HepG2 (cell line): ENCODE data around the gene SP9. TPM values are rescaled to one million over a fixed set of nuclear protein-coding genes. Genes with fewer than 3 reads are reported as not detected.

Source experiments
- ATAC-seq: fragments of 200-7000 bp; cut with Tn5 transposase; 3 replicates; pipeline ENCODE4 v1.9.1; 2020; ENCODE audit warnings: mild to moderate bottlenecking, moderate library complexity
- BruUV-seq: library from RNA; stranded (reverse); fragments of 400-500 nt; replicated peaks from 2 replicates; lab custom pipeline; 2021; lab: Mats Ljungman, UMichigan
- CTCF ChIA-PET: fragments of 300-600 bp; formaldehyde crosslinking; extraction: SDS; loops from one replicate; lab custom pipeline; 2021; ENCODE audit warnings: low total read pairs, inconsistent platforms, low intra/inter-chr PET ratio; lab: Yijun Ruan, JAX
- POLR2A ChIA-PET: fragments of 350-600 bp; sonication (Branson Sonifier 250); formaldehyde crosslinking; loops from one replicate; lab custom pipeline; 2020; ENCODE audit warnings: antibody characterized with exemption, inconsistent platforms; lab: Yijun Ruan, JAX
- DNase-seq: peaks from one replicate; pipeline ENCODE4 v3.0.0-alpha.2; 2015; ENCODE audit warnings: low spot score
- FAIRE-seq: peaks from 3 replicates; lab custom pipeline; 2011; peaks lifted over from hg19 to GRCh38; lab: Jason Lieb, UNC
- H2AFZ ChIP-seq: one replicate; pipeline ENCODE4 v1.6.1; 2011; ENCODE audit warnings: low read length, inconsistent platforms
- H3K27ac ChIP-seq: fragments of 300-600 bp; 3 replicates; pipeline ENCODE4 v1.8.0; 2011; ENCODE audit warnings: mixed run types, mild to moderate bottlenecking, mixed read lengths, low read length, inconsistent platforms; ENCODE audit not compliant: insufficient read depth; ENCODE audit errors: extremely low read length
- H3K27me3 ChIP-seq, 2 experiments: fragments of 200-600 bp in 1 of 2; 2 replicates in 1 of 2; 3 replicates in 1 of 2; pipeline versions ENCODE4 v1.6.0 to v1.8.0; 2011; ENCODE audit warnings: low read length in 2 of 2, mild to moderate bottlenecking in 2 of 2, moderate library complexity in 2 of 2, inconsistent platforms in 1 of 2; ENCODE audit not compliant: insufficient read depth in 2 of 2, control insufficient read depth in 1 of 2
- H3K36me3 ChIP-seq, 2 experiments: fragments of 200-600 bp in 1 of 2; replicated peaks in 1 of 2; 2 replicates in 1 of 2; 3 replicates in 1 of 2; pipeline versions ENCODE4 v1.5.1 to v1.8.0; 2011; ENCODE audit warnings: low read length in 2 of 2, inconsistent platforms in 1 of 2; ENCODE audit not compliant: insufficient read depth in 2 of 2, control insufficient read depth in 1 of 2
- H3K4me1 ChIP-seq: 2 replicates; pipeline ENCODE4 v1.5.1; 2012; ENCODE audit warnings: low read length, inconsistent platforms; ENCODE audit not compliant: insufficient read depth
- H3K4me2 ChIP-seq: 2 replicates; pipeline ENCODE4 v1.6.0; 2011; ENCODE audit warnings: low read depth, low read length, inconsistent platforms
- H3K4me3 ChIP-seq, 3 experiments: fragments of 200-600 bp in 1 of 3; sonication (generic), shearing (Covaris generic) in 1 of 3; replicated peaks in 1 of 3; 2 replicates each; pipeline ENCODE4 v1.5.1; 2011 to 2016; ENCODE audit warnings: low read length in 3 of 3, inconsistent platforms in 2 of 3, low read depth in 2 of 3, mild to moderate bottlenecking in 2 of 3, control low read depth in 1 of 3, mixed read lengths in 1 of 3; ENCODE audit not compliant: insufficient read depth in 1 of 3
- H3K79me2 ChIP-seq: one replicate; pipeline ENCODE4 v1.6.1; 2011; ENCODE audit warnings: low read length, inconsistent platforms; ENCODE audit not compliant: insufficient read depth
- H3K9ac ChIP-seq: 2 replicates; pipeline ENCODE4 v1.6.0; 2011; ENCODE audit warnings: mild to moderate bottlenecking, low read depth, low read length, inconsistent platforms; ENCODE audit not compliant: insufficient read depth
- H3K9me3 ChIP-seq: 2 replicates; pipeline ENCODE4 v1.5.1; 2012; ENCODE audit warnings: mild to moderate bottlenecking, low read length
- H4K20me1 ChIP-seq: 2 replicates; pipeline ENCODE4 v1.6.0; 2011; ENCODE audit warnings: inconsistent platforms, mild to moderate bottlenecking, low read length, moderate library complexity; ENCODE audit not compliant: insufficient read depth
- CBX2 ChIP-seq, 2 experiments: fragments of 200-600 bp in 1 of 2; sonication (generic); formaldehyde crosslinking in 1 of 2; IDR thresholded peaks; 2 replicates each; pipeline versions ENCODE4 v1.7.0 to v1.8.1; 2018 to 2022; ENCODE audit warnings: low read depth in 2 of 2, low read length in 1 of 2, mild to moderate bottlenecking in 1 of 2, missing genetic modification reagents in 1 of 2
- HNRNPUL1 ChIP-seq: fragments of 200-400 bp; formaldehyde crosslinking; IDR thresholded peaks from 2 replicates; pipeline ENCODE4 v1.6.1; 2017; ENCODE audit warnings: low read depth, mild to moderate bottlenecking, low read length, moderate library complexity
- JUND ChIP-seq: sonication (generic); formaldehyde crosslinking; IDR thresholded peaks from 2 replicates; pipeline ENCODE4 v1.8.0; 2022; ENCODE audit warnings: mild to moderate bottlenecking, missing genetic modification reagents
- LCORL ChIP-seq, 2 experiments: fragments of 450-650 bp in 1 of 2; sonication (generic) in 1 of 2; formaldehyde crosslinking in 1 of 2; IDR thresholded peaks; 2 replicates each; pipeline versions ENCODE4 v1.5.0 to v1.6.1; 2017 to 2020; ENCODE audit warnings: antibody characterized with exemption in 1 of 2, missing genetic modification reagents in 1 of 2
- MTF1 ChIP-seq: sonication (generic); formaldehyde crosslinking; IDR thresholded peaks from 2 replicates; pipeline ENCODE4 v1.5.0; 2020; ENCODE audit warnings: missing genetic modification reagents
- NFE2 ChIP-seq: sonication (generic); formaldehyde crosslinking; IDR thresholded peaks from 2 replicates; pipeline ENCODE4 v1.4.0; 2020; ENCODE audit warnings: missing genetic modification reagents
- SRSF1 ChIP-seq: fragments of 200-400 bp; formaldehyde crosslinking; optimal IDR thresholded peaks from 2 replicates; pipeline ENCODE3; 2017; ENCODE audit warnings: mild to moderate bottlenecking, low read depth, low read length, moderate library complexity
- ZNF619 ChIP-seq: sonication (generic); formaldehyde crosslinking; IDR thresholded peaks from 2 replicates; pipeline ENCODE4 v1.4.0; 2020; ENCODE audit warnings: mild to moderate bottlenecking, missing genetic modification reagents
- ZNF737 ChIP-seq: sonication (generic); formaldehyde crosslinking; IDR thresholded peaks from 2 replicates; pipeline ENCODE4 v1.5.0; 2020; ENCODE audit warnings: missing genetic modification reagents, mild to moderate bottlenecking, borderline replicate concordance
- ZNF792 ChIP-seq: IDR thresholded peaks from 2 replicates; pipeline ENCODE4 v1.6.1; 2016
- ZSCAN20 ChIP-seq: sonication (generic); formaldehyde crosslinking; IDR thresholded peaks from 2 replicates; pipeline ENCODE4 v1.4.0; 2020; ENCODE audit warnings: missing genetic modification reagents, mild to moderate bottlenecking, borderline replicate concordance
- ZSCAN22 ChIP-seq: sonication (generic); formaldehyde crosslinking; IDR thresholded peaks from 2 replicates; pipeline ENCODE4 v1.4.0; 2020; ENCODE audit warnings: mild to moderate bottlenecking, missing genetic modification reagents
- WGBS: methylation state at CpG from one replicate; pipeline ENCODE4 v1.1.6; 2017; ENCODE audit warnings: low lambda C conversion rate; 5-methylcytosine and 5-hydroxymethylcytosine counted together
- in situ Hi-C: cut with HindIII; loops from 2 replicates; pipeline ENCODE4 v1.10.0; 2017; ENCODE audit warnings: low pct_unique_long_range_greater_than_20kb; ENCODE audit not compliant: extremely low pct_ligation_motif_present
- intact Hi-C: fragments of 100-400 bp; cut with micrococcal nuclease; formaldehyde crosslinking; loops from one replicate; pipeline ENCODE4 v1.10.0; 2022; ENCODE audit not compliant: unreplicated experiment
- polyA plus RNA-seq, 8 experiments: library from polyadenylated mRNA; depleted of rRNA in 3 of 8; stranded (reverse) in 7 of 8; unstranded in 1 of 8; fragments of >200 nt; fragmentation: Illumina TruSeq in 4 of 8; extraction: Trizol in 4 of 8; gene quantifications; 2 replicates each; pipeline versions ENCODE4 v1.2.1 to v1.2.3, GENCODE V29; 2011 to 2016; ENCODE audit warnings: low read depth in 4 of 8, missing spikeins in 1 of 8, mixed read lengths in 1 of 8; ENCODE audit not compliant: insufficient read depth in 1 of 8
- total RNA-seq, 5 experiments: library from RNA; depleted of rRNA; stranded (reverse); fragments of >200 nt; fragmentation: Illumina TruSeq; extraction: Trizol; gene quantifications; 2 replicates each; pipeline ENCODE4 v1.2.3, GENCODE V29; 2016; ENCODE audit warnings: low read depth in 1 of 5

Gene SP9
- total and polyA plus RNA-seq, 2 of the 13 experiments (the other 11 are each of a cell fraction or from before 2014, with no cell fraction given): not detected

DNA sequence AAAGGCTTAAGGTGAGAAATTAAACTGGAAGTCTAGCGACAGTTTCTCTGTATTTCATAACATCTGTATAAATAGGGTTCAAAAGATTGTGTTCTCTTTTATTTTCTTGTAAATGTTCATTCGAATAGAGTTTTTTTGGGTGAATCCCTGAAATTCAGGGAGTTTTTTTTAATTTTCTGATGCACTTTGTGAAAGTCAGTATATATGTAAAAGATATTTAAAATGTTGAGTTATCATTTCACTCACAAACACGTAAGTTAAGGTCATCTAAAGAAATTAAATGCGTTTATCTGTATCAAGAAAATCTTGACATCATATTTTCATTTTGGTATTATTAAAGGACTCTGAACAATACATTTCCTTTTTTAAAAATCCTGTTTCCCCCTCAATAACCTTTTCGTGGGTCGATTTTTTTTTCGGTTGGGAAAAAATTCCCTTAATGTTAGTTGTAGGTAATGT lies 3.4 kb downstream of the SP9 start:
- H3K79me2 ChIP-seq: no peaks in the 10 kb centered on the region
- in situ Hi-C loops (no loop called here), intact Hi-C loops (no loop called here)
- H4K20me1 ChIP-seq: peaks cover 3% of the 10 kb centered on the region; the same call in 1 of the 2 replicates
- H3K4me3 ChIP-seq: no peak overlapping the region
- H3K4me2 ChIP-seq: no peak overlapping the region
- H3K9me3 ChIP-seq: no peaks in the 10 kb centered on the region
- TF ChIP-seq ZNF619 (CRISPR knock-in tag) (no peak), CBX2 (IDR thresholded peaks at IDR 0.05; ENCODE audit: low read depth, low read length) (peak; percentile 100), CBX2 (CRISPR knock-in tag; IDR thresholded peaks at IDR 0.05; ENCODE audit: low read depth) (no peak), ZSCAN20 (no peak)
- POLR2A ChIA-PET: no interaction called here
- no peak for ATAC-seq
- no peak overlapping the region for H2AFZ ChIP-seq
- H3K27me3 ChIP-seq: peaks cover 30 to 87% of the 10 kb centered on the region in 2 experiments
- H3K4me1 ChIP-seq: peaks cover 61% of the 10 kb centered on the region
- CTCF ChIA-PET: no interaction called here
- no peak overlapping the region for H3K9ac ChIP-seq
- no peaks in the 10 kb centered on the region for H3K36me3 ChIP-seq
- no peak for DNase-seq
- no peak overlapping the region for H3K27ac ChIP-seq
- 45% methylated on average over 7 of the region's 7 CpGs for WGBS
- no peak for FAIRE-seq
- no TSS peak for BruUV-seq

DNA sequence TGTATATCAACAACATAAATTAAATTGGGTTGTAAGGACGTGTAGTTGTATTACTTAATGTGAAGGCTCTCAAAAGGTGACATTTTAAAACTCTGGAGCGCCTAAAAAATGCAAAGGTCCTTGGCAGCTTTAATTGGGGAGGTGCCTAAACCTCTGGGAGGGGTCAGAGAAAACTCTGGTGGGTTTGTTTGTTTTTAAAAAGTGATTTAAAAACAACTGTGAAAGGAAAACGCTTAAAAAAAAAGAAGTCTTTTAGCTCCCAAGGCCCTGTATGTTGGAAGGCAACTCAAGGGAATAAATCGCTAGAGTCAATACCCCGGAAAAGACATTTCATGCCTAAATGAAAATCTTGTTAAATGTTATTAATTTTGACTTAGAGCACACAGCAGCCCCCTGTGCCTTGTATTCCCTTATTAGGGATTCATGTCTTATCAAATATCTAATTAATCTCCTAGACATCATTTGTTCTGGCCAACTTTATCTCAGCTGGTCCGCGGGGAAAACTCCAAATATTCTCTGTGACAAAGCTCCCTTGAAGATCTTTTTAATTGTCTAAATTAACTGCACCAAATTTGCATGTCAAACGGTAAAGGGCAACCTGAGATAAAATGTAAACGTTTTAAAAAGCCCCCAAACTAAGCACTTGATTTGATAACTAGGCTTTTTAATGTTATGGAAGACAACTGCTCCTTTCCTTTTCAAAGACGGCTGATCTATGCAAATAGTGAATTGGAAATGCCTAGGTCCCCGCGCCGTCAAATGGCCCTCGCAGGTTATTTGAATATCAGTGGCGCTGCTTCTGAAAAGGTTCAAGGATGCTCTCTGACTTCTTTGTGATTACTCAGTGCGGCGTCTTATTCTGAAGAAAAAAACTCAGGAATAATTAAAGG lies 4.2 kb downstream of the SP9 start:
- in situ Hi-C loops: no loop called here
- Histone ChIP-seq H3K4me3 (no peak overlapping the region), H2AFZ (no peak overlapping the region), H3K4me1 (peaks cover 61% of the 10 kb centered on the region), H3K27me3 (peaks cover 32 to 87% of the 10 kb centered on the region in 2 experiments), H3K79me2 (no peaks in the 10 kb centered on the region), H3K36me3 (no peaks in the 10 kb centered on the region), H3K9me3 (no peaks in the 10 kb centered on the region), H4K20me1 (peaks cover 3% of the 10 kb centered on the region; the same call in 1 of the 2 replicates), H3K9ac (no peak overlapping the region), H3K27ac (no peak overlapping the region), H3K4me2 (no peak overlapping the region)
- no peak for ATAC-seq
- no TSS peak for BruUV-seq
- TF ChIP-seq ZNF792 (CRISPR knock-in tag) (no peak), ZSCAN22 (CRISPR knock-in tag) (no peak), ZNF619 (CRISPR knock-in tag) (no peak), LCORL (IDR thresholded peaks at IDR 0.05) (no peak), LCORL (CRISPR knock-in tag; IDR thresholded peaks at IDR 0.05) (no peak), NFE2 (CRISPR knock-in tag) (no peak), SRSF1 (no peak), ZNF737 (no peak), MTF1 (CRISPR knock-in tag) (no peak), HNRNPUL1 (no peak), JUND (CRISPR knock-in tag) (no peak)
- intact Hi-C loops: no loop called here
- ChIA-PET CTCF (no interaction called here), POLR2A (no interaction called here)
- WGBS: 55% methylated on average over 17 of the region's 17 CpGs
- no peak for DNase-seq
- no peak for FAIRE-seq
